ENCODE measurements around the gene EML5. TPM values are rescaled to one million over a fixed set of nuclear protein-coding genes. Genes with fewer than 3 reads are reported as not detected.
A peak's percentile ranks its signal among the peaks of the same experiment; 100 is the strongest.

Gene EML5
- total and polyA plus RNA-seq, 9 donors, result 5.7 to 86.5 (median 29.5) TPM

DNA sequence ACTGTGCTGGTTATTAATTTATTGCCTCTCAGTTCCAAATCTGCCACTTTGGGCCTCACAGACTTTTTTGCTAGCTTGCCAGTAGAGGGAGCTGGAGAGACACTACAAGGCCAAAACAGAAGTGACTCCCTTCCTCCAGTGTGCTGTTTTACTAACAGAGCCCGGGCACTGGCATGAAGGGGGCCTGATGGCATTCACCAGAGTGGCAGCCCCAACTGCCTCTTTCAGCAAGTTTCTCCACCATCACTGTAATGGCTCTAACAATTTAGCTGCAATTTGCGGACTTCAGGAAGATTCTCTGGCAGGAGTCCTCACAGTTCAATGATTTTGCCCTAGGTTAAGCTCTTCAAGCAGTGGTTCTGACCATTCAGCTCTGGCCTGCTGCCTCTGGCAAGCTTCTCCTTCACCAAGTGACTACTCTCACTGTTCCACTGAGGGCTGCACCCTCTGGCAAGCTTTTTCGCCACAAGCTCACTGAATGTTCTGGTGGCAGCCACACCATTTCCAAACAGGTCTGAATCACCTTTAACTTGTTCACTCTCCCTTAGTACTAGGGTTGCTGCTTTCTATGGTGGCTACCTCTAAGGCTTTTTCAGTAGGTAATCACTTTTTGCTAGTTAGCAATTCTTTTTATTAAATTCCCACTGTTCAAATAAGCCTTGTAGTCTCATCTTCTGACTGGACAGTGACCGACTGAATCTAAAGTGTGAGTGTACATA lies 125.0 kb downstream of the EML5 start:
- intact Hi-C loops (cut with DNase I), result loop anchor here in 2 of 4 donors (5.0 to 10.0 kb wide), 2 partner anchors 200 to 357 kb away; no protein-coding TSS in a partner anchor
- WGBS, 3 donors, result 31 to 50% (median 38%) methylated on average over 4 of the region's 4 CpGs
- H3K27ac ChIP-seq, result no peak overlapping the region

DNA sequence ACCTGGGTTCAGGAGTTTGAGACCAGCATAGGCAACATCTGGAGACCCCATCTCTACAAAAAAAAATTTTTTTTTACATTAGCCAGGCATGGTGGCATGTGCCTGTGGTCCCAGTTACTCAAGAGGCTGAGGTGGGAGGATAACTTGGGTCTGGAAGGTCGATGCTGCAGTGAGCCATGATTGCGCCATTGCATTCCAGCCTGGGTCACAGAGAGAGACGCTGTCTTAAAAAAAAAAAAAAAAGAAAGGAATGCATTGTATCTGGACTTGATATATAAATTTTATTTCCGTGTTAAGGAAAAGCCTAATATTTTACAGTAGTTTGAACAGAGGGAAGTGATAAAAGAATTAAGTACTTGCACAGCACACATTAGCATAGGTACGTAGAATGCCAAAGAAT lies 132.7 kb downstream of the EML5 start:
- Histone ChIP-seq H3K27ac (no peak overlapping the region), H3K9me3 (no peaks in the 10 kb centered on the region), H3K36me3 (no peaks in the 10 kb centered on the region), H3K4me1 (ENCODE audit: insufficient read depth) (no peaks in the 10 kb centered on the region), H3K4me3 (no peak overlapping the region), H3K27me3 (no peaks in the 10 kb centered on the region)
- intact Hi-C loops (cut with DNase I), result loop anchor here in 1 of 4 donors (10.0 kb wide), 1 partner anchor 365 kb away; no protein-coding TSS in a partner anchor
- WGBS, 3 donors, result 64 to 82% (median 71%) methylated on average over 5 of the region's 5 CpGs
- no peak for TF ChIP-seq CTCF (IDR thresholded peaks at IDR 0.05)
- TF ChIP-seq EP300 (IDR thresholded peaks at IDR 0.05), result no peak
- TF ChIP-seq POLR2A (IDR thresholded peaks at IDR 0.05), result no peak
- DNase-seq, result no peak

More for the DNA sequence above, 125.0 kb downstream of the EML5 start:
- no peak overlapping the region for H3K4me3 ChIP-seq
- no peaks in the 10 kb centered on the region for H3K36me3 ChIP-seq
- TF ChIP-seq CTCF (IDR thresholded peaks at IDR 0.05), result peak; percentile 68 to 72 (median 70)
- no peak for TF ChIP-seq EP300 (IDR thresholded peaks at IDR 0.05)
- no peaks in the 10 kb centered on the region for H3K4me1 ChIP-seq (ENCODE audit: insufficient read depth)
- H3K27me3 ChIP-seq, result no peaks in the 10 kb centered on the region
- peak; percentile 37 to 57 (median 49) for DNase-seq
- H3K9me3 ChIP-seq, result no peaks in the 10 kb centered on the region

DNA sequence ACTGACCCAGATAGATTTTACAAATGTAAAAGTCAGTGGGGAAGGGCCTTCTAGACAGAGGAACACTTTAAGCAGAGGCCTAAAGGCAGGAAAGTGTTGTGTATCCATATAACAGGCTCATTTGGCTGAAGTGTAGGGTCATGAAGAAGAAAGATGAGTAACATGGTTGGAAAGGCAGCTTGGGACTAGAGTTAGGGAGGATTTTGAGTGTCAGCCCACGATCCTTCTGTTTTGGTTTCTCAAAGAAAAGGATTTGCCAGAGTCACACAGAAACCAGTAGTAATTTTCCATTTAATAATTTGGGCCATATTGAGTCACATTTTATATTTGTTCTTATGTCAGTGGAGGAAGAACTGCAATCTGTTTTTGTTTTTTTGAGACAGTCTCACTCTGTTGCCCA lies 153.5 kb downstream of the EML5 start:
- H3K27ac ChIP-seq, result no peak overlapping the region
- H3K9me3 ChIP-seq, result no peaks in the 10 kb centered on the region
- TF ChIP-seq EP300 (IDR thresholded peaks at IDR 0.05), result no peak
- no peak for TF ChIP-seq POLR2A (IDR thresholded peaks at IDR 0.05)
- no peak for TF ChIP-seq CTCF (IDR thresholded peaks at IDR 0.05)
- H3K36me3 ChIP-seq, result no peaks in the 10 kb centered on the region
- WGBS, 3 donors, result 63 to 86% (median 84%) methylated on average over 1 of the region's 1 CpG
- no peaks in the 10 kb centered on the region for H3K4me1 ChIP-seq (ENCODE audit: insufficient read depth)
- H3K4me3 ChIP-seq, result no peak overlapping the region
- intact Hi-C loops (cut with DNase I), result no loop called here
- no peak for DNase-seq
- H3K27me3 ChIP-seq, result no peaks in the 10 kb centered on the region

GRCh38 chr14:88632512-88632911 lies 160.2 kb downstream of the EML5 start:
- H3K4me1 ChIP-seq (ENCODE audit: insufficient read depth), result no peaks in the 10 kb centered on the region
- TF ChIP-seq EP300 (IDR thresholded peaks at IDR 0.05) (no peak), CTCF (IDR thresholded peaks at IDR 0.05) (no peak), POLR2A (IDR thresholded peaks at IDR 0.05) (no peak)
- no peak overlapping the region for H3K27ac ChIP-seq
- no peaks in the 10 kb centered on the region for H3K27me3 ChIP-seq
- H3K9me3 ChIP-seq, result no peaks in the 10 kb centered on the region
- 79 to 88% (median 80%) methylated on average over 2 of the region's 2 CpGs for WGBS, 3 donors
- intact Hi-C loops (cut with DNase I), result no loop called here
- H3K36me3 ChIP-seq, result no peaks in the 10 kb centered on the region
- no peak overlapping the region for H3K4me3 ChIP-seq
- DNase-seq, result no peak
